Psoas muscle (tissue), 8 donors: ENCODE data around the gene NT5DC3. TPM values are rescaled to one million over a fixed set of nuclear protein-coding genes. Genes with fewer than 3 reads are reported as not detected.

Experiments used
- ATAC-seq, 4 donors: fragments of 200-7000 bp; cut with Tn5 transposase; one replicate each; pipeline ENCODE4 v1.9.1; 2020; ENCODE audit warnings: moderate library complexity in 3 of 4, mild to moderate bottlenecking in 2 of 4
- DNase-seq, 2 donors: peaks; one replicate each; pipeline ENCODE4 v3.0.0-alpha.2; 2020
- H3K27ac ChIP-seq: fragments of 200-600 bp; one replicate; pipeline ENCODE4 v1.8.0; 2022
- H3K27me3 ChIP-seq, 3 donors: fragments of 200-600 bp in 1 of 3; one replicate each; pipeline versions ENCODE4 v1.6.1 to v1.8.0; 2013 to 2022; ENCODE audit warnings: low read length in 2 of 3, mild to moderate bottlenecking in 2 of 3, moderate library complexity in 1 of 3; ENCODE audit not compliant: insufficient read depth in 3 of 3
- H3K36me3 ChIP-seq, 2 donors: fragments of 200-600 bp in 1 of 2; one replicate each; pipeline versions ENCODE4 v1.6.1 to v1.8.0; 2013 to 2022; ENCODE audit warnings: low read depth in 1 of 2, mild to moderate bottlenecking in 1 of 2, moderate library complexity in 1 of 2; ENCODE audit not compliant: insufficient read depth in 1 of 2
- H3K4me1 ChIP-seq: fragments of 200-600 bp; one replicate; pipeline ENCODE4 v1.8.0; 2022
- H3K4me3 ChIP-seq: fragments of 200-600 bp; one replicate; pipeline ENCODE4 v1.8.0; 2022; ENCODE audit warnings: mild to moderate bottlenecking
- H3K9me3 ChIP-seq: fragments of 200-600 bp; one replicate; pipeline ENCODE4 v1.8.0; 2022
- WGBS, 3 donors: extraction: QIAGEN DNeasy Blood & Tissue Kit; methylation state at CpG; one replicate each; pipeline versions ENCODE4 v1.1.6 to v1.1.7; 2013; 5-methylcytosine and 5-hydroxymethylcytosine counted together
- intact Hi-C, 2 donors: fragments of 100-400 bp; cut with DNase I; formaldehyde crosslinking; loops; one replicate each; pipeline versions ENCODE4 v1.11.0 to v1.14.2; 2022
- polyA plus RNA-seq, 3 donors: library from polyadenylated mRNA; stranded (reverse); fragments of 200-250 nt; gene quantifications; one replicate each; pipeline ENCODE4 v1.2.3, GENCODE V29; 2013
- total RNA-seq, 4 donors: library from RNA; stranded (reverse); fragmentation: NEBNext Ultra II Directional in 2 of 4; extraction: Animal tissue kit (Norgen Biotek cat#: 25700) in 2 of 4; gene quantifications; one replicate each; pipeline versions ENCODE4 v1.2.1 to v1.2.4, GENCODE V29; 2021 to 2023
- TF ChIP-seq, protein P1 (sequence below): fragments of 200-600 bp; IDR thresholded peaks from one replicate; pipeline ENCODE4 v1.8.0; 2022; ENCODE audit warnings: antibody characterized with exemption
- donor health status: healthy with polysubstance abuse.
- donor health status: DM: no; HTN: no; CAD: no; lungs with moderate emphysema.
- donor health status: Bipolar disorder and iron deficiency.
- donor health status: healthy.
- donor health status: DM: yes; HTN: yes; CAD: no.
- donor health status: DM: no; HTN: no; CAD: no.
- donor health status: DM: no; HTN: no; CAD: no.
- donor health status: DM: yes; HTN: yes; CAD: no.

NT5DC3 gene
- total and polyA plus RNA-seq, 7 donors, result 5.2 to 64.2 (median 16.2) TPM

GRCh38 chr12:103779410-103780092, 61.5 kb downstream of the NT5DC3 start:
- H3K27me3 ChIP-seq, result no peaks in the 10 kb centered on the region
- intact Hi-C loops, result loop anchor here (5.0 to 10.0 kb wide), 2 partner anchors 63 to 95 kb away; partner anchors contain the start of gene NT5DC3 (in 1 of the 2)
- WGBS, 3 donors, result 84 to 86% (median 85%) methylated on average over 7 of the region's 7 CpGs
- peaks cover 3 to 30% of the 10 kb centered on the region in 2 donors for H3K36me3 ChIP-seq
- DNase-seq, result no peak
- H3K9me3 ChIP-seq, result no peaks in the 10 kb centered on the region
- no peak for ATAC-seq
- peaks cover 40% of the 10 kb centered on the region for H3K4me1 ChIP-seq
- TF ChIP-seq, protein P1, sequence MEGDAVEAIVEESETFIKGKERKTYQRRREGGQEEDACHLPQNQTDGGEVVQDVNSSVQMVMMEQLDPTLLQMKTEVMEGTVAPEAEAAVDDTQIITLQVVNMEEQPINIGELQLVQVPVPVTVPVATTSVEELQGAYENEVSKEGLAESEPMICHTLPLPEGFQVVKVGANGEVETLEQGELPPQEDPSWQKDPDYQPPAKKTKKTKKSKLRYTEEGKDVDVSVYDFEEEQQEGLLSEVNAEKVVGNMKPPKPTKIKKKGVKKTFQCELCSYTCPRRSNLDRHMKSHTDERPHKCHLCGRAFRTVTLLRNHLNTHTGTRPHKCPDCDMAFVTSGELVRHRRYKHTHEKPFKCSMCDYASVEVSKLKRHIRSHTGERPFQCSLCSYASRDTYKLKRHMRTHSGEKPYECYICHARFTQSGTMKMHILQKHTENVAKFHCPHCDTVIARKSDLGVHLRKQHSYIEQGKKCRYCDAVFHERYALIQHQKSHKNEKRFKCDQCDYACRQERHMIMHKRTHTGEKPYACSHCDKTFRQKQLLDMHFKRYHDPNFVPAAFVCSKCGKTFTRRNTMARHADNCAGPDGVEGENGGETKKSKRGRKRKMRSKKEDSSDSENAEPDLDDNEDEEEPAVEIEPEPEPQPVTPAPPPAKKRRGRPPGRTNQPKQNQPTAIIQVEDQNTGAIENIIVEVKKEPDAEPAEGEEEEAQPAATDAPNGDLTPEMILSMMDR, result no peak
- H3K27ac ChIP-seq, result no peak overlapping the region
- no peak overlapping the region for H3K4me3 ChIP-seq

- peaks cover 33% of the 10 kb centered on the region for H3K4me1 ChIP-seq
- TF ChIP-seq, protein P1, result no peak
- intact Hi-C loops, result loop anchor here in 1 of 2 donors (10.0 kb wide), 1 partner anchor 96 kb away; no protein-coding TSS in a partner anchor
- no peak for ATAC-seq
- WGBS, 3 donors, result 76 to 80% (median 78%) methylated on average over 6 of the region's 6 CpGs
- no peaks in the 10 kb centered on the region for H3K27me3 ChIP-seq
- peaks cover 3 to 30% of the 10 kb centered on the region in 2 donors for H3K36me3 ChIP-seq
- no peaks in the 10 kb centered on the region for H3K9me3 ChIP-seq
- no peak overlapping the region for H3K27ac ChIP-seq
- H3K4me3 ChIP-seq, result no peak overlapping the region
- no peak for DNase-seq
Observed at GRCh38 chr12:103778781-103779180, 62.3 kb downstream of the NT5DC3 start.

- no peak for ATAC-seq
- WGBS, 3 donors, result 86 to 94% (median 89%) methylated on average over 10 of the region's 10 CpGs
- Histone ChIP-seq H3K4me1 (peaks cover 8% of the 10 kb centered on the region), H3K27ac (no peak overlapping the region), H3K4me3 (no peak overlapping the region), H3K27me3 (no peaks in the 10 kb centered on the region), H3K36me3 (peaks cover 3 to 28% of the 10 kb centered on the region in 2 donors), H3K9me3 (no peaks in the 10 kb centered on the region)
- TF ChIP-seq, protein P1, result no peak
- intact Hi-C loops, result loop anchor here (5.0 to 10.0 kb wide), 3 partner anchors 100 to 157 kb away; partner anchors contain the start of gene HSP90B1 (in 1 of the 2)
- DNase-seq, result no peak
Observed at GRCh38 chr12:103774977-103775560, 66.0 kb downstream of the NT5DC3 start.

GRCh38 chr12:103773109-103773910, 67.7 kb downstream of the NT5DC3 start:
- peaks cover 6% of the 10 kb centered on the region for H3K4me1 ChIP-seq
- ATAC-seq, result no peak
- H3K36me3 ChIP-seq, result peaks cover 0 to 21% of the 10 kb centered on the region in 2 donors
- WGBS, 3 donors, result 56 to 70% (median 66%) methylated on average over 4 of the region's 4 CpGs
- TF ChIP-seq, protein P1, result no peak
- H3K9me3 ChIP-seq, result no peaks in the 10 kb centered on the region
- H3K4me3 ChIP-seq, result no peak overlapping the region
- intact Hi-C loops, result loop anchor here (5.0 to 10.0 kb wide), 3 partner anchors 101 to 159 kb away; partner anchors contain the start of gene HSP90B1 (in 1 of the 2)
- H3K27ac ChIP-seq, result no peak overlapping the region
- no peak for DNase-seq
- no peaks in the 10 kb centered on the region for H3K27me3 ChIP-seq
